Endothelial cell (in vitro differentiated cells): Measurements from ENCODE around the gene TMEM212. TPM values are rescaled to one million over a fixed set of nuclear protein-coding genes. Genes with fewer than 3 reads are reported as not detected.

ENCODE experiments used
- DNase-seq: peaks from one replicate; pipeline ENCODE4 v3.0.0; 2021; ENCODE audit warnings: low spot score
- H3K27ac Mint-ChIP-seq: one replicate; pipeline ENCODE4 v1.8.0; 2021; ENCODE audit warnings: mixed read lengths, inconsistent platforms; ENCODE audit not compliant: unreplicated experiment
- H3K27me3 Mint-ChIP-seq: one replicate; pipeline ENCODE4 v1.8.0; 2021; ENCODE audit warnings: mild to moderate bottlenecking, moderate library complexity, mixed read lengths, inconsistent platforms; ENCODE audit not compliant: unreplicated experiment
- H3K36me3 Mint-ChIP-seq: one replicate; pipeline ENCODE4 v1.8.0; 2021; ENCODE audit warnings: mild to moderate bottlenecking, low read depth, mixed read lengths, inconsistent platforms; ENCODE audit not compliant: unreplicated experiment
- H3K4me1 Mint-ChIP-seq: one replicate; pipeline ENCODE4 v1.8.0; 2021; ENCODE audit warnings: mild to moderate bottlenecking, mixed read lengths, inconsistent platforms; ENCODE audit not compliant: unreplicated experiment
- H3K4me3 Mint-ChIP-seq: one replicate; pipeline ENCODE4 v1.8.0; 2021; ENCODE audit warnings: mild to moderate bottlenecking, mixed read lengths, inconsistent platforms; ENCODE audit not compliant: unreplicated experiment
- H3K9me3 Mint-ChIP-seq: one replicate; pipeline ENCODE4 v1.8.0; 2021; ENCODE audit warnings: mixed read lengths, inconsistent platforms; ENCODE audit not compliant: unreplicated experiment
- CTCF ChIP-seq: fragments of 200-600 bp; sonication (generic); IDR thresholded peaks from one replicate; pipeline ENCODE4 v1.5.0; 2021; ENCODE audit warnings: antibody characterized with exemption; ENCODE audit not compliant: unreplicated experiment
- total RNA-seq: library from RNA; stranded (reverse); fragmentation: NEBNext Ultra II Directional; extraction: Animal tissue kit (Norgen Biotek cat#: 25700); gene quantifications from one replicate; pipeline ENCODE4 v1.2.1, GENCODE V29; 2021; ENCODE audit not compliant: unreplicated experiment

The TMEM212 gene
- total RNA-seq, 1 donor from 2014 or later, result not detected

GRCh38 chr3:171883257-171883892, 40.2 kb downstream of the TMEM212 start:
- TF ChIP-seq CTCF, result no peak
- Mint-ChIP-seq H3K36me3 (no peaks in the 10 kb centered on the region), H3K27ac (peak overlapping the region; percentile 11), H3K27me3 (no peaks in the 10 kb centered on the region), H3K4me1 (peaks cover 3% of the 10 kb centered on the region), H3K9me3 (no peaks in the 10 kb centered on the region), H3K4me3 (no peak overlapping the region)
- no peak for DNase-seq

GRCh38 chr3:171883893-171884279, 40.7 kb downstream of the TMEM212 start:
- peaks cover 2% of the 10 kb centered on the region for H3K4me1 Mint-ChIP-seq
- no peak overlapping the region for H3K4me3 Mint-ChIP-seq
- TF ChIP-seq CTCF, result no peak
- no peaks in the 10 kb centered on the region for H3K27me3 Mint-ChIP-seq
- DNase-seq, result no peak
- H3K36me3 Mint-ChIP-seq, result no peaks in the 10 kb centered on the region
- no peaks in the 10 kb centered on the region for H3K9me3 Mint-ChIP-seq
- no peak overlapping the region for H3K27ac Mint-ChIP-seq

- Mint-ChIP-seq H3K27me3 (no peaks in the 10 kb centered on the region), H3K36me3 (no peaks in the 10 kb centered on the region)
- no peak for DNase-seq
These were observed 45.3 kb downstream of the TMEM212 start for GRCh38 chr3:171888466-171888865.

GRCh38 chr3:171890398-171890797, 47.2 kb downstream of the TMEM212 start:
- Mint-ChIP-seq H3K27ac (no peak overlapping the region), H3K27me3 (no peaks in the 10 kb centered on the region), H3K9me3 (no peaks in the 10 kb centered on the region), H3K4me3 (no peak overlapping the region), H3K4me1 (peaks cover 18% of the 10 kb centered on the region), H3K36me3 (no peaks in the 10 kb centered on the region)
- TF ChIP-seq CTCF, result no peak
- no peak for DNase-seq

More at GRCh38 chr3:171888466-171888865, 45.3 kb downstream of the TMEM212 start:
- H3K9me3 Mint-ChIP-seq, result no peaks in the 10 kb centered on the region
- no peak overlapping the region for H3K4me3 Mint-ChIP-seq
- no peak overlapping the region for H3K27ac Mint-ChIP-seq
- no peak for TF ChIP-seq CTCF
- H3K4me1 Mint-ChIP-seq, result peaks cover 9% of the 10 kb centered on the region

- H3K27ac Mint-ChIP-seq, result no peak overlapping the region
- peaks cover 18% of the 10 kb centered on the region for H3K4me1 Mint-ChIP-seq
- H3K9me3 Mint-ChIP-seq, result no peaks in the 10 kb centered on the region
- H3K36me3 Mint-ChIP-seq, result no peaks in the 10 kb centered on the region
- DNase-seq, result no peak
- TF ChIP-seq CTCF, result no peak
- no peak overlapping the region for H3K4me3 Mint-ChIP-seq
- H3K27me3 Mint-ChIP-seq, result no peaks in the 10 kb centered on the region
These were observed 49.3 kb downstream of the TMEM212 start for GRCh38 chr3:171892457-171892856.
